ENCODE data around the gene PARVA. TPM values are rescaled to one million over a fixed set of nuclear protein-coding genes. Genes with fewer than 3 reads are reported as not detected.

Gene PARVA
- total RNA-seq, 3 donors from 2014 or later, result 55.7 to 191 (median 57.1) TPM

- ATAC-seq (peak; percentile 21), DNase-seq (no peak)
- no peak overlapping the region for H3K4me3 ChIP-seq
- H3K4me1 ChIP-seq (ENCODE audit: low read depth), result no peaks in the 10 kb centered on the region
- no peaks in the 10 kb centered on the region for H3K9me3 ChIP-seq
- intact Hi-C loops (cut with DNase I, micrococcal nuclease), result no loop called here
- H3K36me3 ChIP-seq (ENCODE audit: low read depth), result no peaks in the 10 kb centered on the region
- TF ChIP-seq CTCF (IDR thresholded peaks at IDR 0.05), result no peak
These were observed 147.5 kb downstream of the PARVA start for GRCh38 chr11:12524865-12525264.

DNA sequence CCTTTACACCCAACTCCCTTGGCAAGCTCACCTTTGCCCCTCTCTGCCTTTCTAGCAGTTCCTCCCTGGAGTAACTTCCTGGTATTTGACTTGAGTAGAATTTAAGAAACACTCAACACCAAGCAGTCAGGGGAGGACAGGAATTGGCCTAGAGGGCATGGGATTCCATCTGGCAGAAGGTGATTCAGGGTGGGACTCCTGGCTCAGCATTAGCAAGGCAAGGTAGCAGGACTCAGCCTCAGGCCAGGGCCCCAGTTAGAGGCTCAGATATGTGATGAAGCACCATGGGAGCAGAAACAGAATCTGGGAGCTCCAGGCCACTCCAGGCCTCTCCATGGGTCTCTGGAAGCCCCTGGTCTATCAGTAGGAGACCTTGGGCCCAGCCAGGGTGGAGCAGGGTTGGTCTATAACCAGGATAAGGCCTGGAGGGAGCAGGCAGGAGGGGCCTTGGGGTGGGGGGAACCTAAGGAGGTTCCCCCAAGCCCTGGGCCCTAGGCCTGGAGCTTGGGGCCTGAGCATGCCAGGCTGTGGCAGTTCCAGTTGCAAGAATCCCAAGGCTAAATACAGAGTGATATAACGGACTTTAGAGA lies 148.2 kb downstream of the PARVA start:
- intact Hi-C loops (cut with DNase I, micrococcal nuclease), result no loop called here
- Histone ChIP-seq H3K9me3 (no peaks in the 10 kb centered on the region), H3K4me1 (ENCODE audit: low read depth) (no peaks in the 10 kb centered on the region), H3K36me3 (ENCODE audit: low read depth) (no peaks in the 10 kb centered on the region), H3K4me3 (no peak overlapping the region)
- DNase-seq (no peak), ATAC-seq (peak; percentile 33)
- no peak for TF ChIP-seq CTCF (IDR thresholded peaks at IDR 0.05)

DNA sequence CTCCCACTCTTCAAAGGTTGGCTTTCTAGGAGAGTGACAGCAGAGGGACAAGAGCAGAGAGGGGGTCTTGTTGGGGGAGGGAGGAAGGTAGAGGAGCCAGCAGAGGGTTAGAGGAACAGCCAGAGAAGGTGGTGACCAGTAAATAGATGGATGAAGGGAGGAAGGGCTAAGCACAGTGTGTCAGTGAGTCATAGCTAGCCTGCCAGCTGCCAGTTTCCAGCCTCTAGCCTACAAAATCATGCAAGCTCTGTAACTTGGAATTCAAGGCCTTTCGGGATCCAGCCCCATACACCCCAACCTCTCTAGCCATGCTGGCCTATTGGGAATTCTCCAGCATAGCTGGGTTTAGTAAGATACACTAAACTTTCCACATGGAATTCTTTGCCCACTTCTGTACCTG lies 149.4 kb downstream of the PARVA start:
- ATAC-seq (peak; percentile 37), DNase-seq (no peak)
- no peaks in the 10 kb centered on the region for H3K9me3 ChIP-seq
- intact Hi-C loops (cut with DNase I, micrococcal nuclease), result no loop called here
- no peak for TF ChIP-seq CTCF (IDR thresholded peaks at IDR 0.05)
- no peak overlapping the region for H3K4me3 ChIP-seq
- no peaks in the 10 kb centered on the region for H3K36me3 ChIP-seq (ENCODE audit: low read depth)
- no peaks in the 10 kb centered on the region for H3K4me1 ChIP-seq (ENCODE audit: low read depth)

- no peak for TF ChIP-seq CTCF (IDR thresholded peaks at IDR 0.05)
- ATAC-seq (no peak), DNase-seq (no peak)
- no peak overlapping the region for H3K4me3 ChIP-seq
- intact Hi-C loops (cut with DNase I, micrococcal nuclease), result no loop called here
- H3K36me3 ChIP-seq (ENCODE audit: low read depth), result no peaks in the 10 kb centered on the region
- no peaks in the 10 kb centered on the region for H3K4me1 ChIP-seq (ENCODE audit: low read depth)
- no peaks in the 10 kb centered on the region for H3K9me3 ChIP-seq
These were observed 151.1 kb downstream of the PARVA start for GRCh38 chr11:12528487-12528886.

DNA sequence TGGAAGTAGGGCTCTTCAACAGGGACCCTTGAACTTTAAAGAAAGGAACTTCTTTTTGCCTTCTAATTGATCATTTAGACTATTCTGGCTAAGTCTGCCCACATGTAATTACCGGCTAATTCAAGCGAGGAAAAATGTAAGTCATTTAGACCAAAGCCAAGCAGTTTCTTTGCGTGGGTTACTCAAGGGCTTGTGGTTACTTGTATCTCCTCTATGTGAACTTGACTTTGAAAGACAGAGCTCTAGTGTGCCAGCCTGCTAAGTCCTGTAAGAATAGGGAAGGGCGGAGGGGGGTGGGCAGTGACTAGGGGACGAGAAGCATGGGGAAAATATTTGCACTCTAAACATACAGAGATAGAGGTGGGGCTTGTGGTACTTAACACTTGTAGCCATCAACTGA lies 151.7 kb downstream of the PARVA start:
- intact Hi-C loops (cut with DNase I, micrococcal nuclease), result no loop called here
- no peak for TF ChIP-seq CTCF (IDR thresholded peaks at IDR 0.05)
- ATAC-seq, result no peak

GRCh38 chr11:12529793-12530192 lies 152.4 kb downstream of the PARVA start:
- ATAC-seq, result no peak
- Histone ChIP-seq H3K4me3 (no peak overlapping the region), H3K9me3 (no peaks in the 10 kb centered on the region), H3K36me3 (ENCODE audit: low read depth) (no peaks in the 10 kb centered on the region), H3K4me1 (ENCODE audit: low read depth) (no peaks in the 10 kb centered on the region)
- TF ChIP-seq CTCF (IDR thresholded peaks at IDR 0.05), result no peak
- no peak for DNase-seq
- intact Hi-C loops (cut with DNase I, micrococcal nuclease), result no loop called here

More for the DNA sequence above, 151.7 kb downstream of the PARVA start:
- no peaks in the 10 kb centered on the region for H3K4me1 ChIP-seq (ENCODE audit: low read depth)
- no peaks in the 10 kb centered on the region for H3K36me3 ChIP-seq (ENCODE audit: low read depth)
- no peaks in the 10 kb centered on the region for H3K9me3 ChIP-seq
- DNase-seq, result no peak
- H3K4me3 ChIP-seq, result no peak overlapping the region
